ENCODE measurements around the gene PCDH9. TPM values are rescaled to one million over a fixed set of nuclear protein-coding genes. Genes with fewer than 3 reads are reported as not detected.
A peak's percentile ranks its signal among the peaks of the same experiment; 100 is the strongest.

Gene PCDH9
- total RNA-seq, 1 donor from 2014 or later = 9.8 TPM

DNA sequence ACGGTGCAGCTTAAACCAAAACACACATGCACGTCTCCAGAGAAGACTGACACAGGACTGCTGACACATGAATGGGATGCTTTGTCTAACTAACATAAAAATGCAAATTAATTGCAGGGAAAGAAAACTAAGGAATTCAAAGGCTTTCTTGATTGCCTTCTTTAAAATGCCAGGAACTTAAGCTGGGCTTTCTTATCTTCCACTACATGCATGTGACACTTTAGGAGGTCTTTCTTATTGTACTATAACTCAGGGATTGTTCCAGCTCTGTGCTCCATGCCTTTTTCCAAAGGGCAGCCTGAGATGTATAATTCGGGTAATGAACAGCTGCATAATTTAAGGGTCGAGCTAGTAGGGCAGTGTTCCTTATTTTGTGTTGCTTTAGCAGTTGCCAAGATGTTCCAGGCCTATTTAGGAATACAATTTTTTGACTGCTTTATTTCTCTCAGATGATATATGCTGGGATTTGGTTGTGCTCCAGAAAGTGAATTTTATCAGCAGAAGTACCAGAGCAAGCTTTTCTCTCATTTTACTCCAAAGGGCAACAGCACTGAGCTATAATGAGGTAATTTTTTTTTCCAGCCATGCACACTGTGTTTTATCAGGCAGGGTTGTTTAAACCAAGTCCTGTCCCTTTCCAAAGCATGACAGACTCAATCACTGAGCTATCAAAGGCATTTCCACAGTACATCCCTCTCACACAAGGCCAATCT is 885.2 kb downstream of the PCDH9 start:
- no peak overlapping the region for H3K27ac Mint-ChIP-seq (ENCODE audit: unreplicated experiment)
- H3K27me3 Mint-ChIP-seq (ENCODE audit: low read depth) = no peaks in the 10 kb centered on the region
- DNase-seq (ENCODE audit: low spot score) = no peak
- TF ChIP-seq, protein P1, sequence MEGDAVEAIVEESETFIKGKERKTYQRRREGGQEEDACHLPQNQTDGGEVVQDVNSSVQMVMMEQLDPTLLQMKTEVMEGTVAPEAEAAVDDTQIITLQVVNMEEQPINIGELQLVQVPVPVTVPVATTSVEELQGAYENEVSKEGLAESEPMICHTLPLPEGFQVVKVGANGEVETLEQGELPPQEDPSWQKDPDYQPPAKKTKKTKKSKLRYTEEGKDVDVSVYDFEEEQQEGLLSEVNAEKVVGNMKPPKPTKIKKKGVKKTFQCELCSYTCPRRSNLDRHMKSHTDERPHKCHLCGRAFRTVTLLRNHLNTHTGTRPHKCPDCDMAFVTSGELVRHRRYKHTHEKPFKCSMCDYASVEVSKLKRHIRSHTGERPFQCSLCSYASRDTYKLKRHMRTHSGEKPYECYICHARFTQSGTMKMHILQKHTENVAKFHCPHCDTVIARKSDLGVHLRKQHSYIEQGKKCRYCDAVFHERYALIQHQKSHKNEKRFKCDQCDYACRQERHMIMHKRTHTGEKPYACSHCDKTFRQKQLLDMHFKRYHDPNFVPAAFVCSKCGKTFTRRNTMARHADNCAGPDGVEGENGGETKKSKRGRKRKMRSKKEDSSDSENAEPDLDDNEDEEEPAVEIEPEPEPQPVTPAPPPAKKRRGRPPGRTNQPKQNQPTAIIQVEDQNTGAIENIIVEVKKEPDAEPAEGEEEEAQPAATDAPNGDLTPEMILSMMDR (IDR thresholded peaks at IDR 0.05) = no peak
- peaks cover 36% of the 10 kb centered on the region for H3K4me1 Mint-ChIP-seq (ENCODE audit: low read depth)
- no peaks in the 10 kb centered on the region for H3K9me3 Mint-ChIP-seq (ENCODE audit: low read depth)
- H3K4me3 Mint-ChIP-seq (ENCODE audit: unreplicated experiment) = no peak overlapping the region
- H3K36me3 Mint-ChIP-seq (ENCODE audit: low read depth) = no peaks in the 10 kb centered on the region

DNA sequence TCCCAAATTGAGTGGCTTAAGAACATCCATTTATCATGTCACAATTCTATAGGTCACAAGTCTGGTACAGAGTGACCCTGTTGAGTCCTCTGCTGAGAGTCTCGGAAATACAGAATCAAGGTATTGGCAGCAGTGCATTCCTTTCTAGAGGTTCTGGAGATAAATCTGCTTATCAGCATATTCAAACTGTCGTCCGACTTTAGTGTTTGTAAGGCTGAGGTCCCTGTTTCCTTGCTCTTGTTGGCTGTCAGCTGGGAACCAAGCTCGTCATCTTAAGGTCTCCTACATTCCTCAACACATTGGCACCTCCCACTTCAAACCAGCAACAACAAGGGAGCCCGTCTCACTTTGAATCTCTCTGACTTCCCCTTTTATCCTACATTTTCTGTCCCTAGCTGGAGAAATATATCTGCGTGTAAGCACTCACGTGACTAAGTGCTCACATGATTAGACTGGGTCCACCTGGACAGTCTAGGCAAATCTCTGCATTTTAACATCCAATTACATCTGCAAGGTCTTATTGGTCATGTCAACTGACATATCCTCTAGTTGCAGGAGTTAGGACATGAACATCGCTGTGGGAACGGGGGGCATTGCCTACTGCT is 886.8 kb downstream of the PCDH9 start:
- H3K4me3 Mint-ChIP-seq (ENCODE audit: unreplicated experiment) = no peak overlapping the region
- H3K27me3 Mint-ChIP-seq (ENCODE audit: low read depth) = no peaks in the 10 kb centered on the region
- no peak overlapping the region for H3K27ac Mint-ChIP-seq (ENCODE audit: unreplicated experiment)
- H3K36me3 Mint-ChIP-seq (ENCODE audit: low read depth) = no peaks in the 10 kb centered on the region
- H3K4me1 Mint-ChIP-seq (ENCODE audit: low read depth) = peaks cover 24% of the 10 kb centered on the region
- H3K9me3 Mint-ChIP-seq (ENCODE audit: low read depth) = no peaks in the 10 kb centered on the region
- DNase-seq (ENCODE audit: low spot score) = no peak
- TF ChIP-seq, protein P1 (IDR thresholded peaks at IDR 0.05) = no peak

DNA sequence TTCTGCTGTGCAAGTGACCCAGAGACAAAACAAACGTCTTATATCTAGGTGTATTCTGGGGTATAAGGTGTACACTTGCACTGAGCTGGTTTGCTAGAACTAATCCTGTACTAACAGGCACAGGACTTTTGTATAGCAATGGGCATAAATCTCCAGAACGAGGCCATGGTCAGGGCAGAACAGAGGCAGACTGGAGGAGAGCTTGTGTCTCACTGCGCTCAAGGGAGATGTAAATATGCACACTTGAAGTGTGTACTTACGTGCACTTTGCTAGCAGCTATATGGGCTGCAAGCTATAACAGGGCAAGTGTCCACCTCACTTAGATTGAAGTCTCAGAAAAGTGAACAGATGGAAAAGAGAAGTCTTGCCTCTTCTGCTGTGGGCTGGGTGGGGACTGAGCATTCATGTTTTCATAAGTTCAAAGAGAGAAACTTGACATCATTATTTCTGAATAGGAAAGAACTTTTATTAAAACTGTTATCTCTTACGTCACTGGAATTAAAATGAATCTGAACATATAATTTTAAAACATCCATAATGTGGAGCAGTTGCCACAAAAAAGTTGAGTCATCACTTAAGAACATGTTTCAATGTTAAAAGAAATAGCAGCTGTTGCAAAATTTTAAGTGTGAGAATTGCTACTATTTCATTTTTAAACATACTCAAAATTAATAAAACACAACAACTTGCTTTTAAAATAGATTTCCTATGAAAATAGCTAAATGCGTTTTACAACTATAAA is 888.3 kb downstream of the PCDH9 start:
- Mint-ChIP-seq H3K9me3 (ENCODE audit: low read depth) (no peaks in the 10 kb centered on the region), H3K27ac (ENCODE audit: unreplicated experiment) (peak overlapping the region; percentile 12), H3K27me3 (ENCODE audit: low read depth) (no peaks in the 10 kb centered on the region), H3K4me3 (ENCODE audit: unreplicated experiment) (no peak overlapping the region), H3K4me1 (ENCODE audit: low read depth) (peaks cover 24% of the 10 kb centered on the region), H3K36me3 (ENCODE audit: low read depth) (no peaks in the 10 kb centered on the region)
- TF ChIP-seq, protein P1 (IDR thresholded peaks at IDR 0.05) = no peak
- DNase-seq (ENCODE audit: low spot score) = no peak

DNA sequence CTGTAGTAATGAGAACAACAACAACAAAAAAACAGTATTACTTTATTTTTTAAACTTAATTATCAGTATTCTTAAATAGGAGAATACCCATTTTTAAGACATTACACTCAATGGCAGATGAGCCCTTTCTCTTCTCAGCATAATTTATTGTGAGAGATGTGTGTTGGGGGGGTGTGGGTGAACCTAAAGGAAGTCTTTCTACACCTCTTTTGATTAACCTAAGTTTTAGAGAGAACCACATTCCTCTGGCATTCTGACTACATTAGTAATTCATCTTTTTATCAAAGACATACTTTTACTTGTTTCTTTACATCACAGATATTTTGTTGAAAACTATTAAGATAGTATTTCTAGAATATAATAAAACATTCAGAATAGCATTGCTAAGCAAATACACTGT is 890.9 kb downstream of the PCDH9 start:
- Mint-ChIP-seq H3K9me3 (ENCODE audit: low read depth) (no peaks in the 10 kb centered on the region), H3K27ac (ENCODE audit: unreplicated experiment) (no peak overlapping the region), H3K4me1 (ENCODE audit: low read depth) (peaks cover 15% of the 10 kb centered on the region), H3K4me3 (ENCODE audit: unreplicated experiment) (no peak overlapping the region), H3K27me3 (ENCODE audit: low read depth) (no peaks in the 10 kb centered on the region), H3K36me3 (ENCODE audit: low read depth) (no peaks in the 10 kb centered on the region)
- DNase-seq (ENCODE audit: low spot score) = no peak
- TF ChIP-seq, protein P1 (IDR thresholded peaks at IDR 0.05) = no peak

DNA sequence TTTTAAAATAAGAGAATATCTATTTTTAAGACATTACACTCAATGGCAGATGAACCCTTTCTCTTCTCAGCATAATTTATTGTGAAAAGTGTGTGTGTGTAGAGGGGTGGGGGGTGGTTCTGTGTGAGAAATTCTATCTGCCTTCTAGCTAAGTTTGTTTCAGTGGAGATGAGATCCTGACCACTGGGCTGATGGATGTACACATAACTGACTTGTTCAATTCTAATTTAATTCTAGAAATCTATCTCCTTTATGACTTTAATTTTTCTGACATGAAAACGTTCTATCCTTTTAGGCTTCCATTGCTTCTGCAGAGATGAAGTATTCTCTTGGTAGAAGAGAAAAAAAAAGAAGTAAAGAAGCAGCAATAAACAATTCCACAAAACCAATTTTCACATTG is 891.6 kb downstream of the PCDH9 start:
- H3K9me3 Mint-ChIP-seq (ENCODE audit: low read depth) = no peaks in the 10 kb centered on the region
- peaks cover 15% of the 10 kb centered on the region for H3K4me1 Mint-ChIP-seq (ENCODE audit: low read depth)
- H3K36me3 Mint-ChIP-seq (ENCODE audit: low read depth) = no peaks in the 10 kb centered on the region
- no peak overlapping the region for H3K27ac Mint-ChIP-seq (ENCODE audit: unreplicated experiment)
- H3K27me3 Mint-ChIP-seq (ENCODE audit: low read depth) = no peaks in the 10 kb centered on the region
- H3K4me3 Mint-ChIP-seq (ENCODE audit: unreplicated experiment) = no peak overlapping the region
- TF ChIP-seq, protein P1 (IDR thresholded peaks at IDR 0.05) = no peak
- DNase-seq (ENCODE audit: low spot score) = no peak
